NCI-H146 (cell line): ENCODE data around the gene NBEAL2.
A peak's percentile ranks its signal among the peaks of the same experiment; 100 is the strongest.

Experiments
- DNase-seq: peaks from one replicate; lab custom pipeline; 2025; lab: John Stamatoyannopoulos, UW

Gene NBEAL2

DNA sequence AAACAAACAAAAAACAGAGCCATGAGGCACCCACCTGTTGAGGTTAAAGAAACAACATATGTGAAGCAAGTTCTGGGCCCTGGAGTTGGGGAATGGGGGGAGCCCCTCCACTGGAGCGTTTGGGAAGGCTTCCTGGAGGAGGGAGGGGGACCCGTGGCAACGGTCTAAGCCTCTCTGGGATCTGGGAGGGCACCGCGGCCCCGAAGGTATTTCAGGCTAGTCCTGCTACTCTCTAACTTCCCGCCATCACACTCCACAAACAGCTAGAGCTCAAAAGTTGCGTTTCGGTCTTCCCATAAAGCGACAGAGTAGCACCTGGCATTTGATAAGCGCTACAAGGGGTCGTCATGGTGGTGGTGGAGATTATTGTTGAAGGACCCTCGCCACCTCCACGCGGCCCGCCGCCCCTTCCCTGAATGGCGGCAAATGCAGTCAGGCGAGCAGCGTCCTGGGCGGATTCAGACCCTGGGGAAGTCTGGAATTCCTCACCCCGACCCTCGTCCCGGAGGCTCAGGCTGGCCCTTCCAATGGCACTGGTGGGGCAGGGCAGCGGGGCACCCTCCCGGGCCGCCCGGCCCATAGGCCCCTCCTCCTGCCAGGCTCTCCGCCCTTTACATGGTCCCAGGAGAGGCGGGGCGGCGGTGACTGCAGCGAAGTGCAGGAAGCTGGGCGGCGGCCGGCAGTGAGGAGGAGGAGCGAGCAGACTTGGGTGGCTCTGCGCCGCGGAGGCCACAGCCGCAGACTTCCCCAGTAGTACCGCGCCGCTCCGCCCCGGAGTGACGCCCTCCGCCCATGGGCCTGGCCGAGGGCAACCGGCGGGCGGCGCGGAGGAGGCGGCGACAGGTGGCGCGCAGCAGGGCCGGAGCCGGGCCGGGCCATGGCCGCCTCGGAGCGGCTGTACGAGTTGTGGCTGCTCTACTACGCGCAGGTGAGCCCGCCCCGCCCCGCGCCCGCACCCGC is at the start of gene NBEAL2:
TSS of gene NBEAL2 (plus strand) at position 682 of the 960 bp plus-strand sequence. CDS start at position 878, 196 bp downstream.
- DNase-seq = peak; percentile 90

GRCh38 chr3:46930166-46930944 is 49.1 kb upstream of the NBEAL2 start:
- no peak for DNase-seq

- no peak for DNase-seq
Observed at GRCh38 chr3:46930945-46931403, 48.5 kb upstream of the NBEAL2 start.

GRCh38 chr3:46931631-46932331 is 47.7 kb upstream of the NBEAL2 start:
- peak; percentile 18 for DNase-seq

DNA sequence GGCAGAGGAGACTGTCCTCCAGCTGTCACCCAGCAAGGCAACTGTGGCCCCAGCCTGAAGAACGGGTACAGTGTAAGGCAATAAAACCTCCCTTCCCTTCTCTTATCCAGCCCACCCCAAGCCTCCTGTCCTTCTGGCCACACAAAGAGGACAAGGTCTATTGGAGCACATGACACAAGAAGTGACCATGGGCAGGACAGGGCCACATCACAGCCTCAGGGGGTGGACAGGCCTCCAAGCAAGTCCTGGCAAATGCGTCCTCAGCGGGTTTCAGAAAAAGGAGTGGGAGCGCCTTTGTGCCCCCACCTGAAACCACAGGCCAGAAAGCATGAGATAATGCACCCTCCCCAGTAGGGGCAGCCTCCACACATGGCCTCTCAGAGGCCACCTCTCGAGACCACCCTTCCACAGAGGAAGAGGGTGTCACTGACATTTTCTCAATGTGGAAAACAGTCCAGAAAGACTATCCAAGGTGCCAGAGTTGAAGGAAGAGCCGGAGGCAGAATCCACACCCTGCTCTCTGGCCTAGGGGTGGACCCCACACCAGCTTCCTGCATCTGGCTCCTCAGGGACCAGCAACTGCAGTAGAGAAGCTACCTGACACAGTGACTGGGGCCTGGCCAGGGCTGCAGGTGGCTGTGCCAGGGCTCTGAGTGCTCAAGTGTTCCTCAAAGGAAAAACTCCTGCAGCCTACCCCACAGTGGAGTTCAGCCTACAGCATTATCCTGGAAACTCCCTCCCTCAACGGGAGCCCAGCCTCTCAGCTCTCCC is 46.8 kb upstream of the NBEAL2 start:
- no peak for DNase-seq

DNA sequence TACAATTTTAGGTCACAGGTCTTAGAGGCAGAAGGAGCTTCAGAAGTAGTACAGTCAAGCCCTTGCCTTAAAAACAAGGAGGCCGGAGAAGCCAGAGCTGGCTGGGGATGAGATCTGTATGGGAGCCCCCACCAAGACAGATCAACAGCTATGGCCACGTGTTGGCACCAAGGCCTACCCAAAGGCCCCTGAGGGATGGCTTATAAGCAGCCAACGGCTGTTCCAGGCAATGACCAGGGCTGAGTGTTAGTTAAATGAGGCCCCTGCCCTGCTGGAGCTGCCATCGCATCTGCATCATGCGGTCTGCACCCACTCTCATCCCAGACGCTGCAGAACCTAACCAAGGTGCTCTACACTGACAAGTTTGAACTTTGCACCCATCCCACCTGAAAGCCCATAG is 46.2 kb upstream of the NBEAL2 start:
- DNase-seq = no peak

DNA sequence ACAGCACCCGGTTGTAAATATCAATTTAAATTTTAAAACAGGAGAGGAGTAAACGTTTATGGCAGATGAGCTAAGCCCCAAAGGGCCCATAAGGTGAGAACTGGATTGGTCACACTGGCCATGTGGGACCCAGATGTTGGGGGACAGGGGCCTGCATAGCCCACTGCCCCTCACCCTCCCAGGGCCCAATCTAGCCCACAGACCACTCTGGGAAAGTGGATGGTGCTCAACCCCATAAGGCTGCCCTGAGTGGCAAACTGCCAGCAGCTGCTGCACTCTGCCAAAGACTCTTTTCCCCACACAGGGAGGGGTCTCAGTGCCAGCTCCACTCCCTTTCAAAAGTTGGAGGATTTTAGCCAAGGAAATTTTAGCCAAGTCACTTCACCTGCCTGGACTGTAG is 45.4 kb upstream of the NBEAL2 start:
- no peak for DNase-seq

GRCh38 chr3:46934498-46935167 is 44.8 kb upstream of the NBEAL2 start:
- DNase-seq = no peak

DNA sequence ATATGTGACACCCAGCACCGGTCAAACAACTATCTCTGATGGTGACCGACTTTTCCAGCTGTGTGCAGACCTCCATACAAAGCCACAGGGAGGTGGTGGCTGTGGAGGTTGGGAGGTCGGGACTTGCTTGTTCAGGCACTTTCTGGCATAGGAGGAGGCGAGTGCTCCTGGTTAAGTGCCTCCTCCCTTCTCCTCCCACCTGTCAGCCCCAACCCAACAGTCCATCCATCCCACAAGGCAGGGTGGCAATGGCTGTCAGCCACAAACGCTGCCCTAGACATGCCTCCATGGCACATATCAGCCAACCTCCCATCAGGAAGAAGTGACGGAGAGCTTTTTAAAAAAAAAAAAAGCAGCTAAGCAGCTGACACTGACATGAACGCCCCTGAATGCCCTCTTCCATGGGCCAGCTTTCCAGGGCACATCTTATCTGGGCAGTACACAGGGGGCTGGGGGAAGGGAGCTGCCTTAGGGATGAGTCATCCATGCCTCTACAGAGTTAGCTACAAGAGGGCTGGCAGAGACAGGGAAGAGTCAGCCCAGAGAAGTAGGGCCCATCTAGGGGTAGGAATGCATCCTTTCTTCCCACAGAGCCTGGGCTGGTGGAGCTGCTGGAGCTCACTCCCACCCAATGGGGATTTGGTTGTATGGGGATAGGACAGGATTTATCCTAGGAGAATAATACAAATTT is 44.2 kb upstream of the NBEAL2 start:
- no peak for DNase-seq

DNA sequence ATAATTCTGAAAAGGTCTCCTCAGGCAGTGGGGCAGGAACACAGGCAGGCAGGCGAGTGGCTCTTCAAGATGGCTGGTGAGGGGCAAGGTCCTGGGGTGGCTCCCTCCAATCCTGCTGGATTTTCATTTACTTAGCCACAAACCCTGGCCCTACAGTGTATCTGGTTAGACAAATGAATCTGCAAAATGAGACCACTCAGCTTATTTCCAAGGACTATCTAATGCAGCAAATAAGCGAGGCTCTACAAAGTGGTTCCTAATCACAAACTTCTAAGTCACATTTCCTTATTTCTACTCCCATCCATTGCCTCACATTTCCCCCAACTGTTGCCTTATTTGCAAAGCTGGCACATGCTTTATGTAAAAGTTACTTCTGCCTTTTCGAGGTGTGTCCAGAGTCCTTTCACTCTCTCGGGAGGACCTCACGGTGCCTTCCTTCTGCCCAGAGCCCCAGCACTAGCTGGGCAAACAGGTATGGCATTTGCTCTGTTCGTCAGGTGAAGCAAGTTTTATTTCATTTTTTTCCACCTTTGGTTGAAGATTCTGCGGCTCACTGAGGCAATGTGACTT is 43.4 kb upstream of the NBEAL2 start:
- DNase-seq = no peak

GRCh38 chr3:46936733-46937250 is 42.7 kb upstream of the NBEAL2 start:
- DNase-seq = no peak

DNA sequence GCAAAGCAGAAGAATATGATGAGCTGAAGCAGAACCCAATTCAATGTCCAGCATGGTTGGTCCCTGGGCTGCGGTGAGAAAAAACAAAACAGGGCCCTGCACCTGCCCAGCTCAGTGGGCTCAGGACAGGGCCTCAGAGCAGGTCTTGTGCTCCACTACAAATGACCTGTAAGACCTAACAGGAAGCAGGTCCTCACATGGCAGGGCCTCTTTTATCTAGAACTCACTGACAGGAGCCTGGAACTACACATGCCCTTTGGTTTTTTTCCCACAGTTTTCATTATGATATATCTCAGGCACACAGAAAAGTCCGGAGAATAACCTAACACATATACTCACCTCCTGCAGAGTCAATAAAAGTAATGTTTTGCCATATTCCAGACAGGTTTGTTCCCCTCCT is 41.3 kb upstream of the NBEAL2 start:
- DNase-seq = no peak

DNA sequence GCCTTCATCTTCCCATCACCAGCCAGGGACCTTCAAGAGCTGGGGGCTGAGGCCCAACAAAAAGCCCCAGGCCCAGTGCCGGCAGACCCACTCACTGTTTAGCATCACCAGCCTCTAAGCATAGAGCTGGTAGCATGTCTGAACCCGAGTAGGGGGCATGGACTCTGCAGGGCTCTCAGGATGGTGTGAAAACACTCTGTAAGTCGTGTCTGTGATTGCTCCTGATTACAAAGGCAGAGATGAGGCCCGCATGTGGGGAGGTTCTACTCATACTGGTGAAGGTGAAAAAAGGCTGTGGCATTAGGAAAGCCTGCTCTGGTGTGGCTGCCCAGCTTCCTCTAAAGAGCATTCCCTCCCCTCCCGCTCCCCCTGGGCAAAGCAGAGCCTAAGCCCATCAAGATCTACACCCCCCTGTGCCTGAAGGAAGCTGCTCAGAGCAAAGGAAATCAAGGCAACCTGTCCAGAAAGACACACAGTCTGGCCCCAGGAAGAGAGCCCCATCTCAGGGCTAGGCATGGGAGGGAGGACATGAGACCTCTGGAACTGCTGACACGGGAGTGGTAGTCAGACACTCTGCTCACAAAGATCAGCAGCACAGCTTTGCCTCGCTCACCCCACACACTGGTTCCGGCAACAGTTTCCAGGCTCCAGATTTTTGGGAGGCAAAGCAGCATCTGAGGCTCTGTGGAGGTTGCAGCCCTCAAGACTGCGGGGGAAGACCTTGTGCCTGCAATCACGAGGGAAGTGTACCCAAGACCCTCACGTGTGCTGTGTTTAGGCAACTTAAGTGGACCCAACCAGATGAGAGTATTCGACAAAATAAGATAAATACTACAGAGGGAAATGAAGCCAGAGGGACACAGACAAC is 39.7 kb upstream of the NBEAL2 start:
- no peak for DNase-seq

DNA sequence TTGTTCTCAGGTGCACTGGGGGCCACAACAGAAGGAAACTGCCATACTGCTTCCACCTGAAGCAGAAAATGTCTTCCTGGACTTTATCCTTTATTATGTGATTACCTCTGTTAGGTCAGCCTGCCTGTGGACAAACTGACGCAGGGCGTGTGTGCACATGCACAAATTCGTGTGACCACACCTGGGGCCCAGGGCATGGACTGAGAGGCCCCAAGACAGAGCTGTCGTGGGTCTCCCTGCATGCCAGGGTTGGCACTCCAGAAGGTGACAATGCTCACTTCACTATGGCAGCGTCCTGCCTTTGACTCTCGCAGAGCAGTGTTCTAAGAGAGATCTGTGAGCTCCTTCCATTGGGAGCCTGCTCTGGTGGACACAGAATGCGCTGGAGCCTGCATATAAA is 37.4 kb upstream of the NBEAL2 start:
- DNase-seq = no peak

DNA sequence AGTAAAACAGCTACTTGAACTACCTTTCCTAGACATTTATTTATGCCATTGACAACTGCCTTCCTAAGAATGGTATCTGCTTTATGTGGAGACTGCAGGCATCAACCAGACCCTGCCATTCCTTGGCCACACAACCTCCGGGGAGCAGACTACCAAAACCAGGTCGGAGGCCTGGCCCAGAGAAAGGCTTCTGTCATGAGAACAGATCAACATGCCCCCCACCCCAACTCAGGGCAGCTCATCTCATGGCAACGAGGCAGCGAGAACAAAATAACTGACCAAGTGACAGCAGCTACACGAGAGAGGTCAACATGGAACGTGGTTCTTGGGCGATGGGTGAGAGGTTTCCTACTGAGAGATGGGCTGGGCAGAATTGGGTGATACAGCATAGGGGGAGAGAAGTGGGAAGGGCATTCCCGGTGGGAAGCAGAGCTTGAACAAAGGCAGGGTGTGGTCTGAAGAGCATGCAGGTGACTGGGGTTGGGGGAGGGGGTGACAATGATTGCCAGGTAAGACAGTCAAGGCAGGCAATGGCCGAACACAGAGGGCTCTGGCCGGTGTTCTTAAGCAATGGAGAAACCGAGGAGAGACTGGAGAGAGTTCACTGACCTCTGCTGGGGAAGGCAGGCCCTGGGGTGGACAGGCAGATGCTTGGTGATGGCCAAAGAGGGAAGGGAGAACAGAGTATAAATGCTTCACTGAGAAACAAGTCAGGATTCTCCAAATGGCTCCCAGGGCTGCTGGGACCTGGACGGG is 36.8 kb upstream of the NBEAL2 start:
- no peak for DNase-seq

DNA sequence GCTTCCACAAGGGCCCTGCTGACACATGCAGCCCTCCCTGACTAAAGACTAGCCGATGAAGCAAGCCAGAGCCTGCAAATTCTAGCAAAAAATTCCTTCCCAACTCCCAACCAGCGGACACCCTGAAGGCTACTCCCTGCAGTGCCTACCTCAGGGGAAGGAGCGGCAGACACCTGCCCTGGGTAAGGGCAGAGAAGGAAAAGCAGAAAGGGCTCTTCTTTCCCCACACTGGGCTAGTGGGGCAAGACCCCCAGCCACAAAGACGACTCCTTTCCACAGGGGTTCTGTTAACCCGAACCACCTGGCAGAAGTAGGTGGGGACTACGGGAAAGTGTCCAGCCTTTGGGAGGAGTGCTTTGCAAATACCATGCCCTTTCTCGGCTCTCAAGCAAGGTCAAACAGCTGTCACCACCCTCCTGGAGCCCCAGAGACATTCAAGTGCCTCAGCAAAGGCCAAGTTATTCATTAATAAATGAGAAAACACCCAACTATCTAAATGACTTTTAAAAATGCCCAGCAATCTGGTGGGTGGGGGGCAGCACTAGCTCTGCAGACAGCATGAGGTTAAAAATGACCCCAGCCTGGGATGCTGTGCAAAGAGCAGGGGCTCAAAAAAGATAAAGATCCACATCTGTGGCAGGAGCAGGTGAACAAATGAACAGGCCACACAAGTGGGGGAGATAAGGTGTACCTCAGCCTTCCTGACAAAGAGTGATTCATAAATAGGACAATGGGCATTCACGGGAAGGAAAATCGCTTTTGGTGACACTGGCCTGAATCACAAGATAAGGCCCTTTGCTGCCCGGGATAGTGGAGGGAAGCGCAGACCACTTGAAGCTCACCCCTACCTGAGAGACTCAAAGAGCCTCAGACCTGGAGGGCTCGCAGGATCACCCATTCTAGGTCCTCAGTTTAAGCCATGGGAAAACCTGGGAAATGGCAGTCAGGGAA is 36.0 kb upstream of the NBEAL2 start:
- peak; percentile 66 for DNase-seq

- DNase-seq = no peak
Observed at GRCh38 chr3:46944191-46944590, 35.3 kb upstream of the NBEAL2 start.
